Measurements from ENCODE around the gene GDPD5. TPM values are rescaled to one million over a fixed set of nuclear protein-coding genes. Genes with fewer than 3 reads are reported as not detected.

The GDPD5 gene
- total RNA-seq, 1 experiment from 2014 or later = 7.8 TPM

DNA sequence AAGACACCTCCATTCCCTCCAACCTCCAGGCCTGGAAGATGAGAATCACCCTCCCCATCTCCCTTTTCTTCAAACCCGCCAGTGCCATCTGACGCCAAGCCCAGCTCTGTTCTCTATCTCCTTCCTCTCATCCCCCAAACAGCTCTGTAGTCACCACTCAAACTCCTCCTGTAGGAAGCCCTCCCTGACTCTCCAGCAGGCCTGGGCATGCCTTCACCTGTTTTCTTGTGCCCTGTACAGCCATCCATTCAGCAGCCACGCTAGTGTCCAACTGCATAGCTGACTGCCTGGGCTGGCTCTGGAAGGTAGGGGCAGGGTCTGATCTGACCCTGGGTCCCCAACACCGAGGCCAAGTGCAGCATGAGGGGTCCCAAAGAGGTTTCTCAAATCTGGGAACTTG lies 25.0 kb downstream of the GDPD5 start:
- H3K4ac ChIP-seq (ENCODE audit: low read depth, low read length) = no peak overlapping the region
- no peaks in the 10 kb centered on the region for H3K9me3 Mint-ChIP-seq
- no peaks in the 10 kb centered on the region for H3K79me2 ChIP-seq (ENCODE audit: insufficient read depth, low read length)
- no peak for DNase-seq
- no peaks in the 10 kb centered on the region for H3K79me1 ChIP-seq (ENCODE audit: insufficient read depth, low read depth, low read length, poor library complexity, severe bottlenecking)
- no peak overlapping the region for H3K14ac ChIP-seq (ENCODE audit: insufficient read depth, low read length)
- H3K23ac ChIP-seq (ENCODE audit: insufficient read length, low read depth, low read length) = no peak overlapping the region
- no peak overlapping the region for H2AFZ ChIP-seq (ENCODE audit: low read length)
- no peak overlapping the region for H3K56ac ChIP-seq (ENCODE audit: insufficient read length, low read depth, low read length)
- peak overlapping the region; percentile 10 for H4K5ac ChIP-seq (ENCODE audit: insufficient read length, low read depth, low read length)
- no peaks in the 10 kb centered on the region for H3K23me2 ChIP-seq (ENCODE audit: insufficient read length, low read depth, low read length, poor library complexity, severe bottlenecking)
- H3K4me1 Mint-ChIP-seq = peaks cover 12 to 15% of the 10 kb centered on the region in 2 experiments
- H2BK5ac ChIP-seq (ENCODE audit: insufficient read length, low read length) = no peak overlapping the region
- no peak overlapping the region for H3K4me3 Mint-ChIP-seq
- peak overlapping the region in 1 of 3 experiments; percentile 65; a peak in 1 of 7 replicates for H3K27ac Mint-ChIP-seq
- no peak overlapping the region for H3K18ac ChIP-seq (ENCODE audit: insufficient read length, low read depth, low read length)
- H3K27ac ChIP-seq (ENCODE audit: insufficient read length, low read depth, low read length) = no peak overlapping the region
- WGBS (ENCODE audit: extremely low coverage, insufficient read length, low lambda C conversion rate) = no CpG with 5 or more reads among the region's 4 CpGs
- H3K9ac ChIP-seq (ENCODE audit: extremely low read depth, insufficient read length, low read length) = no peak overlapping the region
- H3K36me3 Mint-ChIP-seq (ENCODE audit: insufficient read depth in 1 of 3, low read depth in 3 of 3) = no peaks in the 10 kb centered on the region
- no peak overlapping the region for H3T11ph ChIP-seq (ENCODE audit: low read length)
- no peak overlapping the region for H2BK12ac ChIP-seq (ENCODE audit: insufficient read length, low read depth, low read length)
- H2AK5ac ChIP-seq (ENCODE audit: insufficient read length, low read length) = no peak overlapping the region
- no peak overlapping the region for H3K4me2 ChIP-seq (ENCODE audit: insufficient read depth, insufficient read length, low read length)
- no peaks in the 10 kb centered on the region for H3K27me3 ChIP-seq (ENCODE audit: insufficient read depth, low read length)
- H3K9me3 ChIP-seq (ENCODE audit: control insufficient read depth, low read depth, low read length) = no peaks in the 10 kb centered on the region
- no peak overlapping the region for H2BK15ac ChIP-seq (ENCODE audit: low read depth, low read length)
- H4K91ac ChIP-seq (ENCODE audit: insufficient read length, low read depth, low read length) = no peak overlapping the region
- H2BK20ac ChIP-seq (ENCODE audit: low read depth, low read length, poor library complexity, severe bottlenecking) = no peak overlapping the region
- H2BK120ac ChIP-seq (ENCODE audit: low read depth, low read length, poor library complexity, severe bottlenecking) = no peak overlapping the region
- H3K27me3 Mint-ChIP-seq (ENCODE audit: low read depth) = no peaks in the 10 kb centered on the region; the same call in 1 of the 2 replicates
- no peaks in the 10 kb centered on the region for H4K20me1 ChIP-seq (ENCODE audit: control insufficient read depth, insufficient read depth, insufficient read length)
- H4K8ac ChIP-seq (replicated peaks; ENCODE audit: insufficient read length, low read depth, low read length) = no peak overlapping the region
- TF ChIP-seq, protein P1, sequence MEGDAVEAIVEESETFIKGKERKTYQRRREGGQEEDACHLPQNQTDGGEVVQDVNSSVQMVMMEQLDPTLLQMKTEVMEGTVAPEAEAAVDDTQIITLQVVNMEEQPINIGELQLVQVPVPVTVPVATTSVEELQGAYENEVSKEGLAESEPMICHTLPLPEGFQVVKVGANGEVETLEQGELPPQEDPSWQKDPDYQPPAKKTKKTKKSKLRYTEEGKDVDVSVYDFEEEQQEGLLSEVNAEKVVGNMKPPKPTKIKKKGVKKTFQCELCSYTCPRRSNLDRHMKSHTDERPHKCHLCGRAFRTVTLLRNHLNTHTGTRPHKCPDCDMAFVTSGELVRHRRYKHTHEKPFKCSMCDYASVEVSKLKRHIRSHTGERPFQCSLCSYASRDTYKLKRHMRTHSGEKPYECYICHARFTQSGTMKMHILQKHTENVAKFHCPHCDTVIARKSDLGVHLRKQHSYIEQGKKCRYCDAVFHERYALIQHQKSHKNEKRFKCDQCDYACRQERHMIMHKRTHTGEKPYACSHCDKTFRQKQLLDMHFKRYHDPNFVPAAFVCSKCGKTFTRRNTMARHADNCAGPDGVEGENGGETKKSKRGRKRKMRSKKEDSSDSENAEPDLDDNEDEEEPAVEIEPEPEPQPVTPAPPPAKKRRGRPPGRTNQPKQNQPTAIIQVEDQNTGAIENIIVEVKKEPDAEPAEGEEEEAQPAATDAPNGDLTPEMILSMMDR (conservative IDR thresholded peaks at IDR 0.05) = no peak
- no peaks in the 10 kb centered on the region for H3K4me1 ChIP-seq (ENCODE audit: insufficient read depth, low read length)
